ENCODE results near the gene C16orf46.
"Not testable (repeated sequence)": the region's sequence is repeated elsewhere in the genome, so short reads cannot be mapped to it uniquely, and the experiment has no call there.

Gene C16orf46

GRCh38 chr16:81077076-81077940 lies at the start of gene C16orf46:
Gene C16orf46 (minus strand): TSS chr16:81077238. CDS start chr16:81063955, 13,283 bp downstream.
- DNase-seq = peak; percentile 93

GRCh38 chr16:81123092-81123852 lies 46.2 kb upstream of the C16orf46 start:
- no peak for DNase-seq

GRCh38 chr16:81121474-81121990 lies 44.5 kb upstream of the C16orf46 start:
- no peak for DNase-seq

GRCh38 chr16:81117436-81117835 lies 40.4 kb upstream of the C16orf46 start:
- no peak for DNase-seq

DNA sequence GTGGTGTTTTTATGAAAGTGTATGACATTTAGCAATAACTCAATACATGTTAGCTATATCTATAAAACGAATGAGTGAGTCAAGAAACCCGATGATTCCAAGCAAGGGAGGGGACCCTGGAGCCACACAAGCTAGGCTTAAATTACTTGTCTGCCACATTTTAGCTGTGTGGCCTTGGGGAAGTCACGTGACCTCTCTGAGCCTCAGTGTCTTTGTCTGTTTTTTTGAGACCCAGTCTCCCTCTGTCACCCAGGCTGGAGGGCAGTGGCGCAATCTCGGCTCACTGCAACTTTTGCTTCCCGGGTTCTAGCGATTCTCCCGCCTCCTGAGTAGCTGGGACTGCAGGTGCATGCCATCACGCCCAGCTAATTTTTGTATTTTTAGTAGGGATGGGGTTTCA lies 39.2 kb upstream of the C16orf46 start:
- no peak for DNase-seq

DNA sequence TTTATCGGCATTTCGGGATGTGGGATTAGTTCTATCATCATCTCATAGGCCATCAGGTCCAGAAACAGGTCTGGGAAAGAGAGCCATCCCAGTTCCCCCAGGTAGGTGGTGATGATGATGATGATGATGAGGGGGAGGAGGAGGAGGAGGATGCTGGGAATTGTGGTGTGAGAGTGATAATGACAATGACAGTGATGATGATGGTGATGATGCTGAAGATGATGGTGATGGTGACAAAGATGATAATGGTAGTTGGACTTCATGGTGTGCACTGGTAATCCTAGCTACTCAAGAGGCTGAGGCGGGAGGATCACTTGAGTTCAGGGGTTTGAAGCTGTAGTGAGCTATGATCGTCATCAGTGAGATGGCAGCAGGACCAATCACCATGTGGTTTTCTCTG lies 35.4 kb upstream of the C16orf46 start:
- DNase-seq = no peak

DNA sequence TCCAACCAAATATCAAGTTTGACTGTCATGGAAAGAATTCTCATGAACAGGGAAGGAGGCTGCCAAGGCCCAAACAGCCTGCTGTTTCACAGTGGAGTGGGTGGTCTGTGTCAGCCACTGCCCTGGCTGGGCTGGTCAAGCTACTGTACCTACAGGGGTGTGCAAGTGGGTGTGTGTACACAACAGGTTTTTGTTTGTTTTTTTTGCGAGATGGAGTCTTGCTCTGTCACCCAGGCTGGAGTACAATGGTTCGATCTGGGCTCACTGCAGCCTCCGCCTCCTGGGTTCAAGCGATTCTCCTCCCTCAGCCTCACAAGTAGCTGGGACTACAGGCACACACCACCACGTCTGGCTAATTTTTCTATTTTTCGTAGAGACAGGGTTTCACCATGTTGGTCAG lies 32.2 kb upstream of the C16orf46 start:
- not testable (repeated sequence) for DNase-seq

DNA sequence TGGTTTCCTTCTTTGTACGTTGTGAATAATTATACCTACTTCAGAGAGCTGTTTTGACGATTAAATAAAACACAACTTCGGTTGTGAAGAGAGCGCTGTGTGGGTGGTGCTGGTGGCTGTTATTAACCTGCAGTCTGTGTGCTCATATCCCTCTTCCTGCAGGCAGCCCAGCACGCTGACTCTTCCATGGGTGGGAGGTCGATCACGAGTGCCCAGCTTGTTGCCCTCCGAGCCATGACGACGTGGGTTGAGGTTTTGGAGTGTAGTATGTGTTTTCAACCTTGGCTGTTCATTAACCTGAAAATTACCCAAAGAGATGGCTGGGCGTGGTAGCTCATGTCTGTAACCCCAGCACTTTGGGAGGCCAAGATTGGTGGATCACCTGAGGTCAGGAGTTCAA lies 30.5 kb upstream of the C16orf46 start:
- no peak for DNase-seq

- no peak for DNase-seq
Measured at GRCh38 chr16:81106826-81107503, 29.9 kb upstream of the C16orf46 start.

GRCh38 chr16:81105946-81106345 lies 28.9 kb upstream of the C16orf46 start:
- DNase-seq = no peak

DNA sequence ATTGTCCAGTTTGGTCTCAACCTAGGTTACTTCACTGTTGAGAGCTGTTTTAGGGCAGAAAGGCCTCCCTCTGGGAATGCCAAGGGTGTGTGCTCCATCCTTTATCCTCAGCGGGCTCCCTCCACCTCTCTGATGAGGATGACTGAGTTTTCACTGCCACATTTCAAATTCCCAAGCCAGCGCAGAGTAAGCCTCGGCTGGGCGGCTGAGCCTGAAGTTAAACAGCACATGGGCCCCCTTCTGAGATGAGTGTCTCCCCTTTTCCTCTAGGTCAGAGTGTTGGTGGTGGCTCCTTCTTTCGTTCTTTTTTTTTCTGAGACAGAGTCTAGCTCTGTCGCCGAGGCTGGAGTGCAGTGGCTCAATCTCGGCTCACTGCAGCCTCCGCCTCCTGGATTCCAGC lies 24.7 kb upstream of the C16orf46 start:
- no peak for DNase-seq

DNA sequence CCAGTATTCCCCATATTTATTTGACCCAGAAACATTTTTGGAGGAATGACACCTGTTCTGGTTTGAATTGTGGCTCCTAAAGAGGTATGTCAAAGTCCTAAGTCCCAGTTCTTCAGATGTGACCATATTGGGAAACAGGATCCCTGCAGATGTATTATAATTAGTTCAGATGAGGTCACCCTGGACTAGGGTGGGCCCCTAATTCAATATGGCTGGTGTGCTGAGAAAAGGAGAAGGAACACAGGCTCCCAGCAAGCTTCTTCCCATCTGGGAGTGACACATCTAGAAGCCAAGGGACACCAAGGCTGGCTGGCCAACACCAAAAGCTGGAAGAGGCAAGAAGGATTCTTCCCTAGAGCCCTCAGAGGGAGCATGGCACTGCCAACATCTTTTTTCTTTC lies 22.9 kb upstream of the C16orf46 start:
- DNase-seq = no peak

GRCh38 chr16:81097230-81097629 lies 20.2 kb upstream of the C16orf46 start:
- DNase-seq = no peak

DNA sequence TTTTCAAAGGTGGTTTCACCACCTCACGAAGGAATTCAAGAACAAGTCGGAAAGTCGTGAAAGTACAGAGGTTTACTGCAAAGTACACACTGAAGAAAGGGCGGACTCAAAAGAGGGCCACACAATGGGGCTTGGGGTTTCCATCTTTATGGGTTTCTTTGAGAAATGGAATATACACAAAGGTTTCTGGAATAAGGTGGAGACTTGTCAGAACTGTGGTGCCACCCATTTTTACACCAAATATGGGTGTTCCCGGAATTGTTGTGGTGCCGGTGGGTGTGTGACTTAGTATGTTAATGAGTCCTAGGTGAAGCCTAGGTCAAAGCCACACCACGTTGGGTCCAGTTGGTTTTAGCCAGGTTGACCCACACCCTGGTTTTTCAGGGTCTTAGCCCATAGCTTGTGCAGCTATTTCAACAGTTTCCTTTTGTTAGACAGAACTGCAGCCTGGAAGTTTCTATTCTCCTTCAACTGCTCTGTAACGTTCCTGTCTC lies 19.7 kb upstream of the C16orf46 start:
- DNase-seq = no peak

- DNase-seq = peak; percentile 90
Measured at GRCh38 chr16:81095953-81096714, 19.1 kb upstream of the C16orf46 start, which contains the start of gene GCSH. Gene GCSH (minus strand): TSS chr16:81096395. CDS start chr16:81096278, 117 bp downstream.

GRCh38 chr16:81095653-81095952 lies 18.6 kb upstream of the C16orf46 start:
- DNase-seq = no peak

DNA sequence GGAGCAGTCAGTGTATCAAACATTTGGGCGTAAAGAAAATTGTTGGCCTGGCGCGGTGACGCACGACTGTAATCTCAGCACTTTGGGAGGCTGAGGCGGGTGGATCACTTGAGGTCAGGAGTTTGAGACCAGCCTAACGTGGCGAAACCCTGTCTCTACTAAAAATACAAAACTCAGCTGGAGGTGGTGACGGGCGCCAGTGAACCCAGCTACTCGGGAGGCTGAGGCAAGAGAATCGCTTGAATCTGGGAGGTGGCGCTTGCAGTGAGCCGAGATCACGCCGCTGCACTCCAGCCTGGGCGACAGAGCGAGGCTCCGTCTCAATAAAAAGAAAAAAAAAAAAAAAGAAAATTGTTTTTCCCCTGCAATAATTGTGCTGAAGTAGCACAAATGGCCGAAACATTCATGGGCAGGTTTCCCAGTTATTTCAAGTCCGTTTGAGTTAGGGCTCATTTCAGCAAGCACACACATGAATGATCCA lies 17.8 kb upstream of the C16orf46 start:
- DNase-seq = no peak

GRCh38 chr16:81088836-81089235 lies 11.8 kb upstream of the C16orf46 start:
- DNase-seq = no peak

DNA sequence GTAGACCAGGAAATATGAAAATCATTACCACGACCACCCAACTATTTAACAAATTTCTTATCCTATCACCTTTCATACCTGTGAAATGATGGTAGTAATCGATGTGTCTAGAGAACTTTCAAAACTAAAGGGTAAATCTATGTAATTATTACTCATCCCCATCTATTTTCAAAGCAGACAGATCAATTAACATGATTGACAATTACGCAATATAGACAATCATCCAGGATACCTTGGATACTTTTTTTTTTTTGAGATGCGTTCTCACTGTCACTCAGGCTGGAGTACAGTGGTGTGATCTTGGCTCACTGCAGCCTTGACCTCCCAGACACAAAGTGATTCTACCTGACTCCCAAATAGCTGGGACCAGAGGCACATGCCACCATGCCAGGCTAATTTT lies 4.0 kb upstream of the C16orf46 start:
- DNase-seq = no peak

DNA sequence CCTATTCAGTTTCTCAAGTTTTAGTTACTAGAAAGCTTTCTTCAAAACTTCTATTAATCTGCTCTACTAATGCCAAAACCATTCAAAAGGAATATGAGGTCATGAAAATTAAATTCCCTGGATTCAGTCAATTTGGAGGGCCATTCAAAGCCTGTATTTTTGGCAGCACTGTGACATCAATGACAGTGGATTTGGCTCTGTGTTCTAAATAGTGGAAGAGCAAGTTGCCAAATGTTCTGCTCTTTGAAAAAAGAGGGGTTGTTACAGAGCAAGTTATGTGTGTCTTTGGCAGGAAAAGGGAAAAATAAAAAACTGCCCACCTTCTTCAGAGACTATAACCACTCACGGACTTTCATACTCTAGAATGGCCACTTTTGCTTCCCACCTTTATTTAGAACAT lies 3.2 kb upstream of the C16orf46 start:
- DNase-seq = no peak

DNA sequence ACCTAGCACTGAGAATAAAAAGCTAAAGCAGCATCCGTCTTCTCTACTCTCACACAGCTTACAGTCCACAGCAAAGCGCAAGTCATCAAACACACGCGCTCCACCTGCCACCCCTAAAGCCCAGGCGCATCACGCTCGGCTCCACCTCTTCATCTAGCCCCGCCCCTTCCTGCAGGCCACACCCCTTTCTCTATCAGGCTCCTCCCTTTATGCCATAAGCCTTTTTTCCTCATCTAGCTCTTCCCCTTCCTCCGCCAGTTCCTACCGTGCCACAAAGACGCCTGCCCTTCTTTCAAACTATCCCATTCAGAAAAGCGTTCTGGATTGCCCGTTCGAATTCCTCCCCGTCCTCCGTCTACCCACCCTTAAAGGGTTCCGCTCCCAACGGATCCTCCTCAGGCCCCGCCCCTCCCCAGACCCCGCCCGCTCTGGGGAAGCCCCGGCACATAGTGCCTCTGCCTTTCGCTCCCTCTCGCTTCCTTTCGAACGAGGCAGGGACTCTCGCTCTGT lies 417 bp downstream of the C16orf46 start:
- DNase-seq = peak; percentile 53
